Activated naive CD8-positive, alpha-beta T cell (primary cell): ENCODE data around the gene PILRA.

Experiments used
- H3K27ac Mint-ChIP-seq: one replicate; pipeline ENCODE4 v1.8.0; 2021; ENCODE audit warnings: mixed read lengths
- H3K27me3 Mint-ChIP-seq: one replicate; pipeline ENCODE4 v1.8.0; 2021; ENCODE audit warnings: mixed read lengths
- H3K36me3 Mint-ChIP-seq: one replicate; pipeline ENCODE4 v1.8.0; 2021; ENCODE audit warnings: mixed read lengths
- H3K4me1 Mint-ChIP-seq: one replicate; pipeline ENCODE4 v1.8.0; 2021; ENCODE audit warnings: low read depth, mixed read lengths
- H3K4me3 Mint-ChIP-seq: one replicate; pipeline ENCODE4 v1.8.0; 2021; ENCODE audit warnings: mild to moderate bottlenecking, mixed read lengths
- H3K9me3 Mint-ChIP-seq: one replicate; pipeline ENCODE4 v1.8.0; 2021; ENCODE audit warnings: low read depth, mixed read lengths

Gene PILRA

DNA sequence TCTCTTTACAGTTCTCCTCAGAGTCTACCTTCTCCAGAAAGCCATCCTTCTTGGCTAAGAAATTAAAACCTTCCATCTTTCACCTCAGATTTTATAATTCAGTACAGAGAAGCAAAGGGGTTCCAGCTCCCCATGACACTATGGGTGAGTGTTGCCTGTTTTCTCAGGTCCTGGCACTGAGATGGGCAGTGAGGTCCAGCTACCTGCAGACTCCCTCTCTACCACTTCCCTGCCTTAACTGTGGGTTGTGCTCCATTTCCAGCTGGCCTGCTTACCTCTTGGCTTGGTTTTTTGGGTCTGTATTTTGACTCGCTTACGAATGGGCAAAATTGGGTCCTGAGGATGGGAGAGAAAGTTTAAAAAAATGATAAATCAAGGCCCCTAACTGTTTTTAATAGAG lies 29.0 kb downstream of the PILRA start:
- Mint-ChIP-seq H3K36me3 (peaks cover 6% of the 10 kb centered on the region), H3K4me3 (no peak overlapping the region), H3K27me3 (no peaks in the 10 kb centered on the region), H3K27ac (no peak overlapping the region), H3K9me3 (no peaks in the 10 kb centered on the region), H3K4me1 (peaks cover 10% of the 10 kb centered on the region)

DNA sequence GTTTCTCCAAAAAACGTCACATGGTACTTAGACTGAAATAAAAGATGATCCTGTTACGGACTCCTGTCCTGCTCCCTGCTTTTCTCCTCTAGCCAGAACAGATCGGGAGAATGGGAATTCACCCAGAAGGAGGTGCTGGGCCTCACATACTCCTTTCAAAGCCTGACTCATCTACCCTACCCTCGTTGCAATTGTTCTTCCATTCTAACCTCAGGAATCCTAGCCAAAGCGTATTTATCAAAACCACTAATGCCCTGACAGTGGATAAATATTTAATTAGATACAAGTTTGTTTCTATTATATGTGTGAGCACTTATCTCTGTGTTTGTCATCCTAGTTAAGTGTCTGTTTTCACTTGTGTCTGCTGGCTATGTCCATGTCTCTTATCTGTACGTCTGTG lies 33.5 kb downstream of the PILRA start:
- Mint-ChIP-seq H3K9me3 (no peaks in the 10 kb centered on the region), H3K4me3 (no peak overlapping the region), H3K4me1 (peaks cover 5% of the 10 kb centered on the region), H3K27me3 (no peaks in the 10 kb centered on the region), H3K27ac (no peak overlapping the region), H3K36me3 (peaks cover 6% of the 10 kb centered on the region)

DNA sequence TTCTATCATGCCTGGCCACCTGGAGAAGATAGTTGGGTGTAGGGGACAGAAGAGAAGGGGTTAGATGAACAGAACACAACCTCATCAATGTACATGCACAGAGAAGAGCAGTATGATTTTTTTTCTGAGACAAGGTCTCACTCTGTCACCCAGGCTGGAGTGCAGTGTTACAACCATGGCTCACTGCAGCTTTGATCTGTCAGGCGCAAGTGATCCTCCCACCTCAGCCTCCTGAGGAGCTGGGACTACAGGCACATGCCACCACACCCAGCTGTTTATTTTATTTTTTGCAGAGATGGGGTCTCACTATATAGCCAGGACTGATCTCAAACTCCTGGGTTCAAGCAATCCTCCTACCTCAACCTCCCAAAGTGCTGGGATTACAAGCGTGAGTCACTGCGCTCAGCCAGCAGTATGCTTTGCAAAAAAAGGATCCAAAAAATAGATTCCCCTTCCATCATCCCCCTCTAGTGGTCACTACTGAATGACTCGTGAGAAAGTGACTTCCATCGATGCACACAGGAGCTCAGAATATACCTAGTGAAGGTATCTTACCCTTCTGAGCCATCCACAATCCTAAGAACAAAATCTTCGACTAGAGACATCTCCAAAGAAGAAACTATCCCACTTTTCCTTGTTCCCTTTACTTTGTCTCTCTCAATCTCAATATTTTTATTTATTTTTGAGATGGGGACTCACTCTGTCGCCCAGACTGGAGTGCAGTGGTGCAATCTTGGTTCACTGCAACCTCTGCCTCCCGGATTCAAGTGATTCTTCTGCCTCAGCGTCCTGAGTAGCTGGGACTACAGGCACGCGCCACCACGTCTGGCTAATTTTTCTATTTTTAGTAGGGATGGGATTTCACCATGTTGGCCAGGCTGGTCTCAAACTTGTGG lies 34.2 kb downstream of the PILRA start:
- H3K27me3 Mint-ChIP-seq, result no peaks in the 10 kb centered on the region
- H3K27ac Mint-ChIP-seq, result no peak overlapping the region
- no peaks in the 10 kb centered on the region for H3K9me3 Mint-ChIP-seq
- H3K4me1 Mint-ChIP-seq, result peaks cover 5% of the 10 kb centered on the region
- no peak overlapping the region for H3K4me3 Mint-ChIP-seq
- H3K36me3 Mint-ChIP-seq, result peaks cover 6% of the 10 kb centered on the region

DNA sequence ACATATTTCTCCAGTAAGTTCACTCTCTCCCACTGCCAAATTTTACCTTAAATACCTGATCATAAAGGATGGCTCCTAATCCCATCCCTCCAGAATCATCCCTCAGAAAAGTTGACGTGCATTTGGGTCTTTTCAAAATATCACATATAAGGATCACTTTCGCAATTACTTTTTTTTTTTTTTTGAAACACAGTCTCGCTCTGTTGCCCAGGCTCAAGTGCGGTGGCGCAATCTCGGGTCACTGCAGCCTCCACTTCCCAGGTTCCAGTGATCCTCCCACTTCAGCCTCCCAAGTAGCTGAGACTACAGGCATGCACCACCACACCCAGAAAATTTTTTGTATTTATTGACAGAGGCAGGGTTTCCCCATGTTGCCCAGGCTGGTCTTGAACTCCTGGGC lies 37.8 kb downstream of the PILRA start:
- Mint-ChIP-seq H3K4me1 (peaks cover 5% of the 10 kb centered on the region), H3K9me3 (no peaks in the 10 kb centered on the region), H3K27ac (no peak overlapping the region), H3K27me3 (no peaks in the 10 kb centered on the region), H3K36me3 (peaks cover 7% of the 10 kb centered on the region), H3K4me3 (no peak overlapping the region)

- peaks cover 7% of the 10 kb centered on the region for H3K36me3 Mint-ChIP-seq
- H3K4me1 Mint-ChIP-seq, result no peaks in the 10 kb centered on the region
- no peak overlapping the region for H3K4me3 Mint-ChIP-seq
- no peaks in the 10 kb centered on the region for H3K27me3 Mint-ChIP-seq
- no peaks in the 10 kb centered on the region for H3K9me3 Mint-ChIP-seq
- no peak overlapping the region for H3K27ac Mint-ChIP-seq
These were observed 40.1 kb downstream of the PILRA start for GRCh38 chr7:100413346-100413745.

GRCh38 chr7:100413889-100414288 lies 40.6 kb downstream of the PILRA start:
- no peak overlapping the region for H3K4me3 Mint-ChIP-seq
- H3K9me3 Mint-ChIP-seq, result no peaks in the 10 kb centered on the region
- no peak overlapping the region for H3K27ac Mint-ChIP-seq
- peaks cover 7% of the 10 kb centered on the region for H3K36me3 Mint-ChIP-seq
- H3K4me1 Mint-ChIP-seq, result no peaks in the 10 kb centered on the region
- H3K27me3 Mint-ChIP-seq, result no peaks in the 10 kb centered on the region

DNA sequence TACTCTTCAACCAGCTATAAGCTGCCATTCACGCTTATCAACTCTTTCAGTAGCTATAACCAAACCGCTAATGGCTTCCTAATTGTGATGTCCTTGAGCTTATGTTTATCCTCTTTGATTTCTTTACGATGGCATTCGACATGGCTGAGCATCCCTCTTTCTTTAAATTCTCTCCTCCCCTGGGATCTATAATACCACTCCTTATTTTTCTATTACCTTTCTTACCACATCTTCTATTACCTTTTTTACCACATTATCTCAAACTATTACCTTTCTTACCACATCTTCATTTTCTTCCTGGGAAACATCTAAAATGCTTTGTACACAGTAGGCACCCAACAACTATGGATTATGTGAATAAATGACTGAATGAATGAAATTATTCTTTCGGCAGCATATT lies 42.2 kb downstream of the PILRA start:
- no peak overlapping the region for H3K4me3 Mint-ChIP-seq
- H3K9me3 Mint-ChIP-seq, result no peaks in the 10 kb centered on the region
- H3K4me1 Mint-ChIP-seq, result no peaks in the 10 kb centered on the region
- peaks cover 7% of the 10 kb centered on the region for H3K36me3 Mint-ChIP-seq
- no peak overlapping the region for H3K27ac Mint-ChIP-seq
- H3K27me3 Mint-ChIP-seq, result no peaks in the 10 kb centered on the region

DNA sequence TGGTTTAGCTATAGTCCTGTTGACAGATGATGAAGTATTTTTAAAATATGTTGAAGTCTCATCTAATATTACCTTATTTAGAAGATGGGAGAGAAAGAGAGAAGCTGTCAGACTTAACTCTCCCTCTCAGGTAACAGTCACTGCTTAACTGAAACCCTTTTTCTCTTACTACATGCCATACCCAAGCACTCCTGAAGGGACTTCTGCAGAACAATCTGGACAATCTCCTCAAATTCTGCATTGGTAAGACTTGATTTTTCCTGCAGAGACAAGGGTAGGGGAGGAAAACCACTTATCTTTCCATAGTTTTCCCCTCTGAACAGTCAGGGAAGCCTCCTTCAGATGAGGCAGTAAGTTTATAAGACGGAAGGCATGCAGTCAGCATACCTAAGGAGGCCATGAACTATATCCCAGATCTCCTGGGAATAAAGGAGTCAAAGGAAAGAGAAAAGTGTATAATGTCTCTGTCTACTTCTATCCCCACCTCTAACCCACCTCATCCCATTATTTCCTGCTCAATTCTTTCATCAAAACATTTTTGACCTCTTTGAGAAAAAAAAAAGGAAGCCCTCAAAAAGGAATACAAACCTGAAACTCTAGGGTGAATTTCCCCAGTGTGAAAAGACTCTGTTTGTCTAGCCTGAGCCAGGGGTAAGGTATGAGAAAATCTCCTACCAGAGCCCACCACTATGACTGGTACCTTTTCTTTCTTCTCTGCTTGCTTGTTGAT lies 45.8 kb downstream of the PILRA start:
- H3K36me3 Mint-ChIP-seq, result peaks cover 7% of the 10 kb centered on the region
- no peak overlapping the region for H3K27ac Mint-ChIP-seq
- no peak overlapping the region for H3K4me3 Mint-ChIP-seq
- H3K27me3 Mint-ChIP-seq, result no peaks in the 10 kb centered on the region
- no peaks in the 10 kb centered on the region for H3K9me3 Mint-ChIP-seq
- no peaks in the 10 kb centered on the region for H3K4me1 Mint-ChIP-seq

- Mint-ChIP-seq H3K9me3 (no peaks in the 10 kb centered on the region), H3K36me3 (peaks cover 7% of the 10 kb centered on the region), H3K27ac (no peak overlapping the region), H3K4me3 (no peak overlapping the region), H3K27me3 (no peaks in the 10 kb centered on the region), H3K4me1 (no peaks in the 10 kb centered on the region)
These were observed 46.5 kb downstream of the PILRA start for GRCh38 chr7:100419660-100420226.

- Mint-ChIP-seq H3K9me3 (no peaks in the 10 kb centered on the region), H3K4me3 (no peak overlapping the region), H3K4me1 (peaks cover 3% of the 10 kb centered on the region), H3K27me3 (no peaks in the 10 kb centered on the region), H3K36me3 (no peaks in the 10 kb centered on the region), H3K27ac (no peak overlapping the region)
These were observed 50.0 kb downstream of the PILRA start for GRCh38 chr7:100423315-100423714.

GRCh38 chr7:100425347-100425746 lies 52.1 kb downstream of the PILRA start:
- Mint-ChIP-seq H3K9me3 (no peaks in the 10 kb centered on the region), H3K27me3 (no peaks in the 10 kb centered on the region), H3K4me3 (no peak overlapping the region), H3K36me3 (no peaks in the 10 kb centered on the region), H3K27ac (no peak overlapping the region), H3K4me1 (peaks cover 5% of the 10 kb centered on the region)

DNA sequence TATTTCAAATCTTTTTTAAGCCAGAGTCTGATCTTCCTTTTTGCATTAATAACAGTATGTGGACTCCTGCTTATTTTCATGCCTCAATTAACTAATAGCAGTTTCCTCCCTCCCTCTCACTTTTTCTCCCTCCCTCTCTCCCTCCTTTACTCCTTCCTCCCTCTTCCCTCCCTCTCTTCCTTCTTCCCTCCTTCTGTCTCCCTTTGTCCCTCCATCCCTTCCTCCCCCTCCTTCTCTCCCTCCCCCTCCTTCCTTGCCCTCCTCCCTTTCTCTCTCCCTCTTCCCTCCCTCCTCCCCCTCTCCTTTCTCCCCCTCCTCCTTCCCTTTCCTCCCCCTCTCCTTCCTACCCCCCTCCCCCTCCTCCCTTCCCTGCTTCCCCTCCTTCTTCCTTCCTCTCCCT lies 53.2 kb downstream of the PILRA start:
- H3K36me3 Mint-ChIP-seq, result no peaks in the 10 kb centered on the region
- no peak overlapping the region for H3K27ac Mint-ChIP-seq
- H3K27me3 Mint-ChIP-seq, result no peaks in the 10 kb centered on the region
- H3K9me3 Mint-ChIP-seq, result no peaks in the 10 kb centered on the region
- H3K4me1 Mint-ChIP-seq, result peaks cover 9% of the 10 kb centered on the region
- H3K4me3 Mint-ChIP-seq, result no peak overlapping the region

DNA sequence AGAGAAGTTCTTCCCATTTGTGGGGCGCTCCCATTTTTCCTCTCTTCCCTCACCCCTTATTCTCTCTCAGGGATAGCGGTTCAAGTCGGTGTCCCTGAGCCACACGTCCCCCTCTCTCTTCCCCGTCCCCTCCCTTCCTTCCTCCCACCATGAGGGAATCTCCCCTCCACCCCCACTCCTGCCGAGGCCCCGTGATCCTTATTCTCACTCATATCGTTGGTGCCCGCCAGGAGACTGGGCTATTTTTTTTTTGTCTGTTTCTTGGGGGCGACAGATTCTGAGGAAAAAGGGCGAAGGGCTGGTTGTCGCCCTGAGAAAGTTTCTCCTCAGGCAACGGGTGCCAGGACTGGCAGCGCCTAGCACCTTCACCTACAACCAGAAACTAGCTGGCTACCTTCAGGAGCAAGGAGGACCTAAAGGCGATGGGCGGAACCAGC lies 54.5 kb downstream of the PILRA start:
- peaks cover 21% of the 10 kb centered on the region for H3K4me1 Mint-ChIP-seq
- H3K27ac Mint-ChIP-seq, result peak overlapping the region; percentile 100
- peaks cover 4% of the 10 kb centered on the region for H3K36me3 Mint-ChIP-seq
- peak overlapping the region; percentile 100 for H3K4me3 Mint-ChIP-seq
- no peaks in the 10 kb centered on the region for H3K9me3 Mint-ChIP-seq
- H3K27me3 Mint-ChIP-seq, result no peaks in the 10 kb centered on the region

DNA sequence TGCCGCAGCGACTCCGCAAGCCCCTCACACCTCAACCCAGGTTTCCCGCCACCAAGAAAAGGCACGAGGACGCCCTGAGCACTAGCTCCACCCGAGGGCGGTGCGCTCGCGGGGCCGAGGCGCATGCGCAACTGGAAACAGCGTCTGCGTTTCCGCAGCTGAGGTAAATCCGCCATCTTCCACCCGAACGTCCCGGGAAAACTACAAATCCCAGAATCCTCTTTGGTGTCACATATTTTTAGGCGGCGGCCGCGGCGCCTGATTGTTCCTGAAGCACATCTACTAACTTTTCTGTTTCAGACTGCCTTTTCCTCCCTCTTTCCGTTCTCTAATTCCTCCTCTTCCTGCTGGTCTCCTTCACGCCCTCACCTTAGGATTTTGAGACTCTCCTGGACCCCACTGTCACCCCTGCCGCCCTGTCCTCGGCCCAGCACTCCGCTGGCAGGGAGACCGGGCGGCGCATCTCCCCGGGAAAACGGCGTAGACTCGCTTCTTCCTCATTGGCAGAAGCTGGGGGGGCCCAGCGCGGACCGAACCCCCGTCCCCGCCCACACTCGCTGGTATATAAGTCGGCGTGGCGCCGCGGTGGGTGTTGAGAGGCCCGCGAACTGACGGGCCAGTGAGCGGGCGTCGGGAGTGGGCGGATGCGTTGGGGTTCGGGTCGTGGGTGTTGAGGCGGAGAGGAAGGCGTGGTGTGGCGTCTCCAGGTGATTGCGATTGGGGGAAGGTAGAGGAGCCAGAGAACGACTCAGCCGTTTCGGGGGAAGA lies 55.1 kb downstream of the PILRA start, which contains the start of gene ZCWPW1:
ZCWPW1 (minus strand) TSS at position 505 of the 768 bp plus-strand sequence. CDS start 8,054 bp downstream, outside the sequence.
- Mint-ChIP-seq H3K36me3 (peaks cover 4% of the 10 kb centered on the region), H3K4me3 (peak within 1 kb of the TSS; percentile 100), H3K4me1 (peaks cover 27% of the 10 kb centered on the region), H3K27me3 (no peaks in the 10 kb centered on the region), H3K27ac (peak within 1 kb of the TSS; percentile 100), H3K9me3 (no peaks in the 10 kb centered on the region)
